Epithelial cell of umbilical artery (primary cell): ENCODE data around the gene FLVCR1. TPM values are rescaled to one million over a fixed set of nuclear protein-coding genes. Genes with fewer than 3 reads are reported as not detected.

Experiments
- total RNA-seq: library from RNA; depleted of rRNA; stranded (reverse); fragments of >200 nt; gene quantifications from 2 replicates; pipeline ENCODE4 v1.2.3, GENCODE V29; 2014

FLVCR1 gene
- total RNA-seq, result 9.0 and 9.4 TPM in 2 replicates

DNA sequence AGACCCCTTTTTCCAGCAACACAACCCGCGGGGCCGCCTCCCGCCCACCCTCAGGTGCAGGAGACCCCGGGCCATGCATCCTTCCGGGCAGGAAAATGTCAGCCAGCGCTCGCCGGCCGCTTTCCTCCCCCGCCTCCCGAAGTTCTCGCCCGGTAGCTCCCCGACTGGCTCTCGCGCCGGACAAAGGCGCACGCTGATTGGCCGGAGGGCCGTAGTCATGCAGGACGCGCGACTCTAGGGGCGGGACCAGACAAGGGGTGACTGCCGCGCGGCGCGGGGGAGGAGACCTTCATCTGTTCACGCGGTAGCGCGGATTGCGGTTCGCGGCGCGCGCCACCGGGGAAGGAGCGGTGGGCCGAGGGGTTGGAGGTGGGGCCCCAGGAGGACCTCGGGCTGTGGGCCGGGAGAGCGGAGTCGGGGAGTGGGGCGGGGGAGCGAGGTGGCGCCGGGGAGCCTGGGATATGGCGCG lies at the start of gene FLVCR1:
Gene FLVCR1 (plus strand): TSS at position 284 of the 469 bp plus-strand sequence. CDS start 178 bp downstream, at position 462.

DNA sequence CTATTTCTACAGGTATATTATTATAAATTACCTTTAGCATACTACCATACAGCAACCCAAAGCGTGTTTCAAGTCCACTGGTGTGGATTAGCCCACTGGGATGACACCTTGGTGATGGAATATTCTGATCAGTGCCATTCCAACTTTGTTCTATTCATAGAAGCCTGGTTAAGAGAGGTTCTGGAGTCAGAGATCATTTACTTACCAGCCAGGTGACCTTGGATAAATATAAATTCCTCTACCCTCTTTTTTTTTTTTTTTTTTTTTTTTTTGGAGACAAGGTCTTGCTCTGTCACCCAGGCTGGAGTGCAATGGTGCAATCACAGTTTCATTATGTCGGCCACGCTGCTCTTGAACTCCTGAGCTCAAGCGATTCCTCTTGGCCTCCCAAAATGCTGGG lies 10.5 kb upstream of the FLVCR1 start, which contains the start of gene SPATA45:
Gene SPATA45 (minus strand): TSS at position 101 of the 400 bp plus-strand sequence. CDS start 11,500 bp downstream, outside the sequence.

Other genes starting within 250 kb of the FLVCR1 start
- 0.65 and 4.9 TPM in 2 replicates for gene ATF3, start 249.5 kb upstream of the FLVCR1 start, total RNA-seq
- 0.15 and 0.97 TPM in 2 replicates for gene BATF3, start 158.4 kb upstream of the FLVCR1 start, total RNA-seq
- gene NSL1, start 66.5 kb upstream of the FLVCR1 start, total RNA-seq, result 33.5 and 46.5 TPM in 2 replicates
- 16.6 and 26.9 TPM in 2 replicates for gene TATDN3, start 66.4 kb upstream of the FLVCR1 start, total RNA-seq
- not detected in 2 replicates for gene SPATA45, start 10.6 kb upstream of the FLVCR1 start, total RNA-seq
- 0.30 and 0.32 TPM in 2 replicates for gene VASH2, start 92.3 kb downstream of the FLVCR1 start, total RNA-seq
- 40.9 and 49.5 TPM in 2 replicates for gene ANGEL2, start 157.6 kb downstream of the FLVCR1 start, total RNA-seq
- 19.8 and 22.9 TPM in 2 replicates for gene RPS6KC1, start 193.0 kb downstream of the FLVCR1 start, total RNA-seq